Measurements from ENCODE around the gene B4GALNT3.

Gene B4GALNT3

GRCh38 chr12:565589-566105 lies 105.9 kb downstream of the B4GALNT3 start:
- no peak for DNase-seq (ENCODE audit: low spot score)
- TF ChIP-seq CTCF (IDR thresholded peaks at IDR 0.05; ENCODE audit: extremely low read depth, missing control alignments), result no peak

- TF ChIP-seq CTCF (IDR thresholded peaks at IDR 0.05; ENCODE audit: extremely low read depth, missing control alignments), result no peak
- DNase-seq (ENCODE audit: low spot score), result no peak
Observed at GRCh38 chr12:568486-568885, 108.7 kb downstream of the B4GALNT3 start.

- no peak for TF ChIP-seq CTCF (IDR thresholded peaks at IDR 0.05; ENCODE audit: extremely low read depth, missing control alignments)
- no peak for DNase-seq (ENCODE audit: low spot score)
Observed at GRCh38 chr12:569091-569676, 109.4 kb downstream of the B4GALNT3 start.

- peak; percentile 89 for TF ChIP-seq CTCF (IDR thresholded peaks at IDR 0.05; ENCODE audit: extremely low read depth, missing control alignments)
Observed at GRCh38 chr12:569803-570434, 110.2 kb downstream of the B4GALNT3 start.

GRCh38 chr12:570435-570920 lies 110.7 kb downstream of the B4GALNT3 start:
- no peak for TF ChIP-seq CTCF (IDR thresholded peaks at IDR 0.05; ENCODE audit: extremely low read depth, missing control alignments)
- DNase-seq (ENCODE audit: low spot score), result no peak

More at GRCh38 chr12:569803-570434, 110.2 kb downstream of the B4GALNT3 start:
- peak; percentile 95 for DNase-seq (ENCODE audit: low spot score)

- DNase-seq (ENCODE audit: low spot score), result no peak
- no peak for TF ChIP-seq CTCF (IDR thresholded peaks at IDR 0.05; ENCODE audit: extremely low read depth, missing control alignments)
Observed at GRCh38 chr12:570921-571794, 111.4 kb downstream of the B4GALNT3 start.

Data from GM20000 (cell line).